HEK293 (cell line): Measurements from ENCODE around the gene IPCEF1.
A peak's percentile ranks its signal among the peaks of the same experiment; 100 is the strongest.

Experiments used
- GFI1B ChIP-seq: fragments of 450-650 bp; formaldehyde crosslinking; IDR thresholded peaks from 2 replicates; pipeline ENCODE4 v1.5.1; 2016; ENCODE audit warnings: missing biosample characterization, missing genetic modification characterization
- HOXD13 ChIP-seq: sonication (generic); formaldehyde crosslinking; IDR thresholded peaks from 2 replicates; pipeline ENCODE4 v1.8.0; 2022; ENCODE audit warnings: missing genetic modification reagents, borderline replicate concordance
- RBAK ChIP-seq: fragments of 450-650 bp; formaldehyde crosslinking; IDR thresholded peaks from 2 replicates; pipeline ENCODE4 v1.5.1; 2016; ENCODE audit warnings: missing biosample characterization, missing genetic modification characterization
- REPIN1 ChIP-seq: fragments of 450-650 bp; formaldehyde crosslinking; IDR thresholded peaks from 2 replicates; pipeline ENCODE4 v1.5.1; 2017; ENCODE audit warnings: missing biosample characterization, missing genetic modification characterization, low read depth
- SCRT1 ChIP-seq: fragments of 450-650 bp; formaldehyde crosslinking; IDR thresholded peaks from 2 replicates; pipeline ENCODE4 v1.5.1; 2016; ENCODE audit warnings: missing biosample characterization, missing genetic modification characterization, borderline replicate concordance
- SP7 ChIP-seq: fragments of 450-650 bp; formaldehyde crosslinking; IDR thresholded peaks from 2 replicates; pipeline ENCODE4 v1.5.1; 2016; ENCODE audit warnings: missing biosample characterization, missing genetic modification characterization
- ZBTB1 ChIP-seq: fragments of 450-650 bp; formaldehyde crosslinking; IDR thresholded peaks from 2 replicates; pipeline ENCODE4 v1.5.1; 2016; ENCODE audit warnings: missing biosample characterization, missing genetic modification characterization
- ZBTB17 ChIP-seq: fragments of 450-650 bp; formaldehyde crosslinking; IDR thresholded peaks from 2 replicates; pipeline ENCODE4 v1.5.1; 2016; ENCODE audit warnings: missing biosample characterization, missing genetic modification characterization
- ZBTB21 ChIP-seq: fragments of 450-650 bp; formaldehyde crosslinking; IDR thresholded peaks from 2 replicates; pipeline ENCODE4 v1.5.1; 2017; ENCODE audit warnings: missing biosample characterization, missing genetic modification characterization
- ZBTB7A ChIP-seq: fragments of 450-650 bp; formaldehyde crosslinking; IDR thresholded peaks from 2 replicates; pipeline ENCODE4 v1.5.1; 2016; ENCODE audit warnings: low read depth, missing biosample characterization, missing genetic modification characterization
- ZEB2 ChIP-seq: fragments of 450-650 bp; formaldehyde crosslinking; IDR thresholded peaks from 2 replicates; pipeline ENCODE4 v1.5.1; 2016; ENCODE audit warnings: missing biosample characterization, missing genetic modification characterization
- ZFHX2 ChIP-seq: fragments of 450-650 bp; formaldehyde crosslinking; conservative IDR thresholded peaks from 2 replicates; pipeline ENCODE4 v1.5.1; 2016; ENCODE audit warnings: missing biosample characterization, missing genetic modification characterization
- ZFP3 ChIP-seq: fragments of 450-650 bp; formaldehyde crosslinking; IDR thresholded peaks from 2 replicates; pipeline ENCODE4 v1.5.1; 2016; ENCODE audit warnings: low read depth, missing biosample characterization, missing genetic modification characterization
- ZNF350 ChIP-seq: fragments of 450-650 bp; formaldehyde crosslinking; IDR thresholded peaks from 2 replicates; pipeline ENCODE4 v1.5.0; 2017; ENCODE audit warnings: missing biosample characterization, mild to moderate bottlenecking, missing genetic modification characterization
- ZNF521 ChIP-seq: fragments of 450-650 bp; formaldehyde crosslinking; IDR thresholded peaks from 2 replicates; pipeline ENCODE4 v1.5.1; 2017; ENCODE audit warnings: missing biosample characterization, mild to moderate bottlenecking, missing genetic modification characterization
- ZNF549 ChIP-seq: fragments of 450-650 bp; IDR thresholded peaks from 2 replicates; pipeline ENCODE4 v1.5.1; 2018; ENCODE audit warnings: missing biosample characterization, missing genetic modification characterization, mild to moderate bottlenecking, inconsistent platforms, moderate library complexity
- ZNF707 ChIP-seq: fragments of 450-650 bp; formaldehyde crosslinking; IDR thresholded peaks from 2 replicates; pipeline ENCODE4 v1.5.1; 2016; ENCODE audit warnings: missing biosample characterization, missing genetic modification characterization
- ZXDB ChIP-seq: fragments of 450-650 bp; formaldehyde crosslinking; IDR thresholded peaks from 2 replicates; pipeline ENCODE4 v1.5.1; 2016; ENCODE audit warnings: missing biosample characterization, missing genetic modification characterization
- TF ChIP-seq, protein P1 (sequence below): fragments of 450-650 bp; IDR thresholded peaks from 2 replicates; pipeline ENCODE4 v1.5.1; 2018; ENCODE audit warnings: missing biosample characterization, mild to moderate bottlenecking, missing genetic modification characterization
- TF ChIP-seq, protein P2 (sequence below): fragments of 450-650 bp; formaldehyde crosslinking; IDR thresholded peaks from 2 replicates; pipeline ENCODE4 v1.5.1; 2016; ENCODE audit warnings: missing biosample characterization, missing genetic modification characterization
- TF ChIP-seq, protein P3 (sequence below): fragments of 450-650 bp; formaldehyde crosslinking; IDR thresholded peaks from 2 replicates; pipeline ENCODE4 v1.5.1; 2016; ENCODE audit warnings: missing biosample characterization, missing genetic modification characterization
- TF ChIP-seq, protein P4 (sequence below): fragments of 450-650 bp; formaldehyde crosslinking; IDR thresholded peaks from 2 replicates; pipeline ENCODE4 v1.5.1; 2016; ENCODE audit warnings: missing biosample characterization, missing genetic modification characterization, low read depth
- TF ChIP-seq, protein P5 (sequence below): fragments of 450-650 bp; formaldehyde crosslinking; IDR thresholded peaks from 2 replicates; pipeline ENCODE4 v1.5.1; 2017; ENCODE audit warnings: missing biosample characterization, missing genetic modification characterization
- TF ChIP-seq, protein P6 (sequence below): fragments of 450-650 bp; IDR thresholded peaks from 2 replicates; pipeline ENCODE4 v1.5.1; 2018; ENCODE audit warnings: missing biosample characterization, missing genetic modification characterization
- TF ChIP-seq, protein P7 (sequence below): fragments of 450-650 bp; formaldehyde crosslinking; IDR thresholded peaks from 2 replicates; pipeline ENCODE4 v1.5.1; 2016; ENCODE audit warnings: missing biosample characterization, missing genetic modification characterization

Gene IPCEF1

DNA sequence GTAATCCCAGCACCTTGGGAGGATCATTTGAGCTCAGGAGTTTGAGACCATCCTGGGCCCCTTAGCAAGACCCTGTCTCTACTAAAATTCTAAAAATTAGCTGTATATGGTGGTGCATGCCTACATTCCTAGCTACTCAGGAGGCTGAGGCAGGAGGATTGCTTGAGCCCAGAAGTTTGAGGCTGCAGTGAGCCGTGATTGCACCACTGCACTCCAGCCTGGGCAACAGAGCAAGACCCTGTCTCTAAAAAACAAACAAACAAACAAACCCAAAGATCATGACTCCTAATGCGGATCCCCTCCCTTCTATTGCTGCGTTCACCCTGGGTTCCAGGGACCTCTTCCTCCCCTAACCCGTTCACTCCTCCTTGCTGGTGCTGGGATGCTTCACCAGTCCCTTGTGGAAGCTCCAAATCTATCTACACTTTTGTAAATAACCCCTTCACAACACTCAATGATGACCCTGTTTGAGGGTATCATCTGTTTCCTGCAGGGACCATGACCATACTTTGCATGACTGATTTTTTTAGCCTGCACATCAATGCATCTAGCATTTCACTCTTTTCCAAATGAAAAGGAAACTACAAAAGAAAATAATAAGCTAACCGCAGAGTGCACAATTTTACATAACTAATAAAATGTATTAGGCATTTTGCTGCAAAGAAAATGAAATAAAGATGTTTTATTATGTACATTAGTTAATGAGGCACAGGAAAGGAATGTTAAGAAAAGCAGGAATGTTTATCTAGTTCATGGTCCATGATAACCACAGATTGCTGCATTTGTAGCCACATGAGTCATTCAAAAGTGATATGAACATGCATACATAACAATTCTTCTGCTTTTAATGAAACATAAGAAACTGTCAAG, 30.5 kb upstream of the IPCEF1 start (continued):
- TF ChIP-seq, protein P1, sequence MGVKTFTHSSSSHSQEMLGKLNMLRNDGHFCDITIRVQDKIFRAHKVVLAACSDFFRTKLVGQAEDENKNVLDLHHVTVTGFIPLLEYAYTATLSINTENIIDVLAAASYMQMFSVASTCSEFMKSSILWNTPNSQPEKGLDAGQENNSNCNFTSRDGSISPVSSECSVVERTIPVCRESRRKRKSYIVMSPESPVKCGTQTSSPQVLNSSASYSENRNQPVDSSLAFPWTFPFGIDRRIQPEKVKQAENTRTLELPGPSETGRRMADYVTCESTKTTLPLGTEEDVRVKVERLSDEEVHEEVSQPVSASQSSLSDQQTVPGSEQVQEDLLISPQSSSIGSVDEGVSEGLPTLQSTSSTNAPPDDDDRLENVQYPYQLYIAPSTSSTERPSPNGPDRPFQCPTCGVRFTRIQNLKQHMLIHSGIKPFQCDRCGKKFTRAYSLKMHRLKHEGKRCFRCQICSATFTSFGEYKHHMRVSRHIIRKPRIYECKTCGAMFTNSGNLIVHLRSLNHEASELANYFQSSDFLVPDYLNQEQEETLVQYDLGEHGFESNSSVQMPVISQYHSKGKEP (tag by site-specific recombination), result 0 out of 2 replicates have a peak, but pooled peaks have one; percentile 28
- TF ChIP-seq, protein P2, sequence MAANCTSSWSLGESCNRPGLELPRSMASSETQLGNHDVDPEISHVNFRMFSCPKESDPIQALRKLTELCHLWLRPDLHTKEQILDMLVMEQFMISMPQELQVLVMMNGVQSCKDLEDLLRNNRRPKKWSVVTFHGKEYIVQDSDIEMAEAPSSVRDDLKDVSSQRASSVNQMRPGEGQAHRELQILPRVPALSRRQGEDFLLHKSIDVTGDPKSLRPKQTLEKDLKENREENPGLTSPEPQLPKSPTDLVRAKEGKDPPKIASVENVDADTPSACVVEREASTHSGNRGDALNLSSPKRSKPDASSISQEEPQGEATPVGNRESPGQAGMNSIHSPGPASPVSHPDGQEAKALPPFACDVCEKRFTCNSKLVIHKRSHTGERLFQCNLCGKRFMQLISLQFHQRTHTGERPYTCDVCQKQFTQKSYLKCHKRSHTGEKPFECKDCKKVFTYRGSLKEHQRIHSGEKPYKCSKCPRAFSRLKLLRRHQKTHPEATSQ (tag by site-specific recombination), result no peak
- TF ChIP-seq HOXD13 (CRISPR knock-in tag) (peak; percentile 82; the same call in 1 of the 2 replicates), RBAK (tag by site-specific recombination) (no peak), ZBTB17 (peak; percentile 51), SCRT1 (no peak), REPIN1 (tag by site-specific recombination) (no peak), ZFHX2 (tag by site-specific recombination) (no peak), ZEB2 (tag by site-specific recombination) (peak; percentile 62), ZBTB7A (tag by site-specific recombination) (no peak), ZBTB21 (tag by site-specific recombination) (no peak), SP7 (tag by site-specific recombination) (0 out of 2 replicates have a peak, but pooled peaks have one; percentile 20), ZNF707 (tag by site-specific recombination) (no peak), ZNF350 (tag by site-specific recombination) (peak; percentile 63; the same call in 1 of the 2 replicates), ZXDB (0 out of 2 replicates have a peak, but pooled peaks have one; percentile 19), ZFP3 (no peak), ZNF521 (no peak), ZBTB1 (no peak), ZNF549 (tag by site-specific recombination) (no peak), GFI1B (tag by site-specific recombination) (0 out of 2 replicates have a peak, but pooled peaks have one; percentile 44)
- TF ChIP-seq, protein P3, sequence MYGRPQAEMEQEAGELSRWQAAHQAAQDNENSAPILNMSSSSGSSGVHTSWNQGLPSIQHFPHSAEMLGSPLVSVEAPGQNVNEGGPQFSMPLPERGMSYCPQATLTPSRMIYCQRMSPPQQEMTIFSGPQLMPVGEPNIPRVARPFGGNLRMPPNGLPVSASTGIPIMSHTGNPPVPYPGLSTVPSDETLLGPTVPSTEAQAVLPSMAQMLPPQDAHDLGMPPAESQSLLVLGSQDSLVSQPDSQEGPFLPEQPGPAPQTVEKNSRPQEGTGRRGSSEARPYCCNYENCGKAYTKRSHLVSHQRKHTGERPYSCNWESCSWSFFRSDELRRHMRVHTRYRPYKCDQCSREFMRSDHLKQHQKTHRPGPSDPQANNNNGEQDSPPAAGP (tag by site-specific recombination), result no peak
- TF ChIP-seq, protein P4, sequence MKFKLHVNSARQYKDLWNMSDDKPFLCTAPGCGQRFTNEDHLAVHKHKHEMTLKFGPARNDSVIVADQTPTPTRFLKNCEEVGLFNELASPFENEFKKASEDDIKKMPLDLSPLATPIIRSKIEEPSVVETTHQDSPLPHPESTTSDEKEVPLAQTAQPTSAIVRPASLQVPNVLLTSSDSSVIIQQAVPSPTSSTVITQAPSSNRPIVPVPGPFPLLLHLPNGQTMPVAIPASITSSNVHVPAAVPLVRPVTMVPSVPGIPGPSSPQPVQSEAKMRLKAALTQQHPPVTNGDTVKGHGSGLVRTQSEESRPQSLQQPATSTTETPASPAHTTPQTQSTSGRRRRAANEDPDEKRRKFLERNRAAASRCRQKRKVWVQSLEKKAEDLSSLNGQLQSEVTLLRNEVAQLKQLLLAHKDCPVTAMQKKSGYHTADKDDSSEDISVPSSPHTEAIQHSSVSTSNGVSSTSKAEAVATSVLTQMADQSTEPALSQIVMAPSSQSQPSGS, result no peak
- TF ChIP-seq, protein P5, sequence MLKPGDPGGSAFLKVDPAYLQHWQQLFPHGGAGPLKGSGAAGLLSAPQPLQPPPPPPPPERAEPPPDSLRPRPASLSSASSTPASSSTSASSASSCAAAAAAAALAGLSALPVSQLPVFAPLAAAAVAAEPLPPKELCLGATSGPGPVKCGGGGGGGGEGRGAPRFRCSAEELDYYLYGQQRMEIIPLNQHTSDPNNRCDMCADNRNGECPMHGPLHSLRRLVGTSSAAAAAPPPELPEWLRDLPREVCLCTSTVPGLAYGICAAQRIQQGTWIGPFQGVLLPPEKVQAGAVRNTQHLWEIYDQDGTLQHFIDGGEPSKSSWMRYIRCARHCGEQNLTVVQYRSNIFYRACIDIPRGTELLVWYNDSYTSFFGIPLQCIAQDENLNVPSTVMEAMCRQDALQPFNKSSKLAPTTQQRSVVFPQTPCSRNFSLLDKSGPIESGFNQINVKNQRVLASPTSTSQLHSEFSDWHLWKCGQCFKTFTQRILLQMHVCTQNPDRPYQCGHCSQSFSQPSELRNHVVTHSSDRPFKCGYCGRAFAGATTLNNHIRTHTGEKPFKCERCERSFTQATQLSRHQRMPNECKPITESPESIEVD (tag by site-specific recombination), result peak; percentile 87
- TF ChIP-seq, protein P6, sequence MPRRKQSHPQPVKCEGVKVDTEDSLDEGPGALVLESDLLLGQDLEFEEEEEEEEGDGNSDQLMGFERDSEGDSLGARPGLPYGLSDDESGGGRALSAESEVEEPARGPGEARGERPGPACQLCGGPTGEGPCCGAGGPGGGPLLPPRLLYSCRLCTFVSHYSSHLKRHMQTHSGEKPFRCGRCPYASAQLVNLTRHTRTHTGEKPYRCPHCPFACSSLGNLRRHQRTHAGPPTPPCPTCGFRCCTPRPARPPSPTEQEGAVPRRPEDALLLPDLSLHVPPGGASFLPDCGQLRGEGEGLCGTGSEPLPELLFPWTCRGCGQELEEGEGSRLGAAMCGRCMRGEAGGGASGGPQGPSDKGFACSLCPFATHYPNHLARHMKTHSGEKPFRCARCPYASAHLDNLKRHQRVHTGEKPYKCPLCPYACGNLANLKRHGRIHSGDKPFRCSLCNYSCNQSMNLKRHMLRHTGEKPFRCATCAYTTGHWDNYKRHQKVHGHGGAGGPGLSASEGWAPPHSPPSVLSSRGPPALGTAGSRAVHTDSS (tag by site-specific recombination), result no peak
- TF ChIP-seq, protein P7, sequence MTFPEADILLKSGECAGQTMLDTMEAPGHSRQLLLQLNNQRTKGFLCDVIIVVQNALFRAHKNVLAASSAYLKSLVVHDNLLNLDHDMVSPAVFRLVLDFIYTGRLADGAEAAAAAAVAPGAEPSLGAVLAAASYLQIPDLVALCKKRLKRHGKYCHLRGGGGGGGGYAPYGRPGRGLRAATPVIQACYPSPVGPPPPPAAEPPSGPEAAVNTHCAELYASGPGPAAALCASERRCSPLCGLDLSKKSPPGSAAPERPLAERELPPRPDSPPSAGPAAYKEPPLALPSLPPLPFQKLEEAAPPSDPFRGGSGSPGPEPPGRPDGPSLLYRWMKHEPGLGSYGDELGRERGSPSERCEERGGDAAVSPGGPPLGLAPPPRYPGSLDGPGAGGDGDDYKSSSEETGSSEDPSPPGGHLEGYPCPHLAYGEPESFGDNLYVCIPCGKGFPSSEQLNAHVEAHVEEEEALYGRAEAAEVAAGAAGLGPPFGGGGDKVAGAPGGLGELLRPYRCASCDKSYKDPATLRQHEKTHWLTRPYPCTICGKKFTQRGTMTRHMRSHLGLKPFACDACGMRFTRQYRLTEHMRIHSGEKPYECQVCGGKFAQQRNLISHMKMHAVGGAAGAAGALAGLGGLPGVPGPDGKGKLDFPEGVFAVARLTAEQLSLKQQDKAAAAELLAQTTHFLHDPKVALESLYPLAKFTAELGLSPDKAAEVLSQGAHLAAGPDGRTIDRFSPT, result 0 out of 2 replicates have a peak, but pooled peaks have one; percentile 43
- TF ChIP-seq, all 188 proteins: peak for 18
